ENCODE results near the gene BAHCC1. TPM values are rescaled to one million over a fixed set of nuclear protein-coding genes. Genes with fewer than 3 reads are reported as not detected.

BAHCC1 gene
- total RNA-seq, 1 donor from 2014 or later = 4.8 TPM

- no peak for DNase-seq (ENCODE audit: low read depth)
- no peak overlapping the region for H3K4me3 ChIP-seq (ENCODE audit: low read depth, low read length)
- no peak for TF ChIP-seq CTCF (conservative IDR thresholded peaks at IDR 0.05; ENCODE audit: low read depth, low read length)
Observed at GRCh38 chr17:81379523-81379942, 15.7 kb upstream of the BAHCC1 start.

GRCh38 chr17:81380131-81380530, 15.1 kb upstream of the BAHCC1 start:
- H3K4me3 ChIP-seq (ENCODE audit: low read depth, low read length) = no peak overlapping the region
- TF ChIP-seq CTCF (conservative IDR thresholded peaks at IDR 0.05; ENCODE audit: low read depth, low read length) = no peak
- DNase-seq (ENCODE audit: low read depth) = no peak

GRCh38 chr17:81380666-81381518, 14.4 kb upstream of the BAHCC1 start:
- DNase-seq (ENCODE audit: low read depth) = no peak
- no peak overlapping the region for H3K4me3 ChIP-seq (ENCODE audit: low read depth, low read length)
- no peak for TF ChIP-seq CTCF (conservative IDR thresholded peaks at IDR 0.05; ENCODE audit: low read depth, low read length)

GRCh38 chr17:81381632-81382577, 13.4 kb upstream of the BAHCC1 start:
- no peak for DNase-seq (ENCODE audit: low read depth)
- no peak overlapping the region for H3K4me3 ChIP-seq (ENCODE audit: low read depth, low read length)
- no peak for TF ChIP-seq CTCF (conservative IDR thresholded peaks at IDR 0.05; ENCODE audit: low read depth, low read length)

- no peak for TF ChIP-seq CTCF (conservative IDR thresholded peaks at IDR 0.05; ENCODE audit: low read depth, low read length)
- H3K4me3 ChIP-seq (ENCODE audit: low read depth, low read length) = no peak overlapping the region
- no peak for DNase-seq (ENCODE audit: low read depth)
Observed at GRCh38 chr17:81382851-81383250, 12.4 kb upstream of the BAHCC1 start.

GRCh38 chr17:81383504-81384421, 11.5 kb upstream of the BAHCC1 start:
- no peak overlapping the region for H3K4me3 ChIP-seq (ENCODE audit: low read depth, low read length)
- TF ChIP-seq CTCF (conservative IDR thresholded peaks at IDR 0.05; ENCODE audit: low read depth, low read length) = no peak
- DNase-seq (ENCODE audit: low read depth) = no peak

Measured in epithelial cell of proximal tubule (primary cell).